Measurements from ENCODE around the gene SIRT3.
A peak's percentile ranks its signal among the peaks of the same experiment; 100 is the strongest.
"Not testable (repeated sequence)": the region's sequence is repeated elsewhere in the genome, so short reads cannot be mapped to it uniquely, and the experiment has no call there.

Gene SIRT3

DNA sequence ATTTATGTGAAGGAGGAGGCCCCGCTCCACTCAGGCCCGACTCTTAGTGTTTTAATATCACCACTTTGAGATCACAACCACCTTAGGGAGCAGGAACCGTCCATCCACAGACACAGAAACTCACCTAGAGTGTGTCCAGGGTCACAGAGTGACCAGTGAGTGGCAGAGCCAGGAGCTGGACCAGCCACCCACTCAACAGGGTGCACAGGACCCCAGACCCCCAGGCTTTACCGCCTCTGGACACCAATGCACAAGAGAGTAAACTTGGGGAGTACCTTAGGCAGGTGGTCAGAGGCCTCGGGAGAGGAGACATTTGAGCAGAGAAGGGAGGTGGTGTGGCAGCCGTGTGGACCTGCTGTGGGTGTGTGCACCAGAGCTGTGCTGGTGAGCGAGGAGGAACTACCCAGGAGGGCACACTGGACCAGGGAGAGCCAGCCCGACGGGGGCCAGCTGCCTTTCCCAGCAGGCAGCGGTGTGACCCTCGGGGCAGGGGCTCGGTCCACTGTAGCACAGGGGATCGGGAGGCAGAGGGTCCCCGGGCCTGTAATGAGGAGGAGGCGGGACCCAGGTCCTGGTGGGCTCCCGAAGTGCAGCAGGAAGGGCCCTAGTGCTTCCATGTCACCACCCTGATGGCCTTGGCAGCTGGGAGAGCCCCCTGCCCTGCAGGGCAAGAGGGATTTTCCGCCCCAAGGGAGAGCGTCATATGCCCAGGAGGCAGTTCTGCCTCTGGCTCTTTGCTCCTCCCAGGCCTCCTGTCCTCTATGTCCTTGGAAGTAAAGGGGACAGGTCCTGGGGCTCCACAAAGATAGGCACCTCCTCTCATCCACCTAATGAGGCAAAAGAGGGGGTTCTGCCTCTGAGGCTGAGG lies 34.5 kb upstream of the SIRT3 start:
- DNase-seq (ENCODE audit: low spot score) = no peak

DNA sequence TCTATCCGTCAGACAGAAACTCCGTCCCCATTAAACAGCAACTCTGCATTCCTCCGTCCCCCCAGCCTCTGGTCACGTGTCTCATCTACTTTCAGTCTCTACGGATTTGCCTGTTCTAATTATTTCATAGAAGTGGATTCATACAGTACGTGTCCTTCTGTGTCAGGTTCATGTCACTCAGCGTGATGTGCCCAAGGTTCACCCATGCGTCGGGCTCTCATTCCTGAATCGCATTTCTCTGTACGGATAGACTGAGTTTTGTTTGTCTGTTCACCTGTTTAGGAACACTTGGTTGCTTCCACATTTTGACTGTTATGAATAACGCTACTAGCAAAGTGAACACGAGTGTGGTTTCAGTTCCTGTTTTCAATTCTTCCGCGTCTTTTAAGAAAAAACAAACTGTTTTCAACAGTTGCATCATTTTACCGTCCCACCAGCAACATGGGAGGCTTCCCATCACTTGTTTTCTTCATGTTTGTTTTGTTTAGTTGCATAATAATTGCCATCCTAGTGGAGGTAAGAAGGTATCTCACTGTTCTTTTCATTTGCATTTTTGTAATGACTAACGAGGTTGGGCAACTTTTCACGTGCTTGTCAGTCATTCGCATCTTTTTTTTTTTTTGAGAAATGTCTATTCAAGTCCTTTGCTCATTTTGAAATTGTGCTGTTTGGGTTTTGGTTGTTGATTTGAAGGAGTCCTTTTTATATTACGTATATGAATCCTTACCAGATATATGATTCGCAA lies 33.2 kb upstream of the SIRT3 start:
- DNase-seq (ENCODE audit: low spot score) = no peak

DNA sequence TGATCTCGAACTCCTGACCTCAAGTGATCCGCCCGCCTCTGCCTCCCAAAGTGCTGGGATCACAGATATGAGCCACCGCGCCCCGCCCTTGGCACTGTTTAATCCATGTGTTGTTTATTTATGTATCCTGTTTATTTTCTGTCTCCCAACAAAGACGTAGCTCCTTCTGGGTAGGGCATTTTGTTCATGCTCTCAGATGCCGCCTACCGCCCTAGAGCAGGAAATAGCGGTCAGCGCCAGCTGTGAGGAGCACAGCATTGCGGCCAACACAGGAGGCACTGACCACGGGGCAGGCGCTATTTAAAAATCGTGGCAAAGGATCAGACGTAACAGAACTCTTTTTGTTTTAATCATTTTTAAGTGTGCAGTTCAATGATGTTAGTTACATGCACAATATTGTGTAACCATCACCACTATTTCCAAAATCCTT lies 32.6 kb upstream of the SIRT3 start:
- not testable (repeated sequence) for DNase-seq (ENCODE audit: low spot score)

- DNase-seq (ENCODE audit: low spot score) = no peak
Measured at GRCh38 chr11:267491-267994, 31.4 kb upstream of the SIRT3 start.

DNA sequence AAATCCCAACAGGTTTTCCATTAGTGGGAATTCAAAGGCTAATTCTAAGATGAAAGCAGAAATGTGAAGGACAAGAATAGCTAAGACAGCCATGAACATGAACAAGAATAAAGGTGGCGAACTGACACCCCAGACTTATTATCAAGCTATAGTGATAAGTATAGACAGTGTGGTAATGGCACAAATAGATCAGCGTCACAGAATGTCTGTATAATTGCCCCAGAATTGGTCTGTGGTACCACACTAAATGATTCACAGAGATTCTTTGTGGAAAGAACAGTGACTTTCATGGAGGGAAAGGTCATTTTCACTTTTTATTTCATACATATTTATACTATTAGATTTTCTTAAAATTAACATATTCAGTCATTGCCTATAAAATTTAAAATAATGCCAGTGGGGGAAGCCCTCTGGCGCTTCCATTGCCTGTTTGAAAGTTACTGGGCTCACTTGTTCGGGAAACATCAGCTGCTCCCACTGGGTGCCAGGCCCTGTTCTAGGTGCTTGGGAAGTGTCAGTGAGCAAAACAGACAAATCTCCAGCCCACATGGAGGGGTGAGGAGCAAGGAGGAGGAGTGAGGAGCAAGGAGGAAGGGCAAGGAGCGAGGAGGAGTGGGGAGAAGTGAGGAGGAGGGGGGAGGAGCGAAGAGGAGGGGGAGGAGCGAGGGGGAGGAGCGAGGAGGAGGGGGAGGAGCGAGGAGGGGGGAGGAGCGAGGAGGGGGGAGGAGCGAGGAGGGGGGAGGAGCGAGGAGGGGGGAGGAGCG lies 30.7 kb upstream of the SIRT3 start:
- DNase-seq (ENCODE audit: low spot score) = no peak

GRCh38 chr11:261624-262023 lies 25.5 kb upstream of the SIRT3 start:
- no peak for DNase-seq (ENCODE audit: low spot score)

- no peak for DNase-seq (ENCODE audit: low spot score)
Measured at GRCh38 chr11:259413-259812, 23.3 kb upstream of the SIRT3 start.

DNA sequence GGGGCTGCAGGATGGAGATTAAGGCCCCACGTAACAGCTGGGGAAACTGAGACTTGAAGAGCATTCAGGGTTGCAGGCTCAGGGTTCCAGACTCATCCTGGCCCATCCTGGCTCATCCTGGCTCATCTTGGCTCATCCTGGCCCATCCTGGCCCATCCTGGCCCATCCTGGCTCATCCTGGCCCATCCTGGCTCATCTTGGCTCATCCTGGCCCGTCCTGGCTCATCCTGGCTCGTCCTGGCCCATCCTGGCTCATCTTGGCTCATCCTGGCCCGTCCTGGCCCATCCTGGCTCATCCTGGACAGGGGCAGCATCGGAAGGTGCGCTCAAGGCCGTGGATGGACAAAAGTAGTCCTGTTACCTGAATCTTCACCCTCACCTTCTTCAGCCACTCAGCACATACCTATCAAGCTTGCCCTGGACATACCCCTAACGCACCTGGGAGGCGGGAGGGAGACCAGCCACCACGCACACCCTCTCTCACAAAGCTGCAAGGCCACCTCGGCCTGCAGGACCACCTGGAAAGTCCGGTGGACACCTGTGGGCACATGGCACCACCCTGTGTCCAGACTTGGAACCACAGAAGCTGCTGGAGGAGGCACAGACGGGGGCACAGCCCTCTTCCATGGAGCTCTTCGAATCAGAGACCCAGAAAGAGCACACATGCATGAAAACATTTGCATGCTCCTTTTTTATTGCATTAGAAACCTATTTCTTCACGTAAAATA lies 21.8 kb upstream of the SIRT3 start:
- DNase-seq (ENCODE audit: low spot score) = no peak

GRCh38 chr11:256952-257737 lies 21.0 kb upstream of the SIRT3 start:
- no peak for DNase-seq (ENCODE audit: low spot score)

DNA sequence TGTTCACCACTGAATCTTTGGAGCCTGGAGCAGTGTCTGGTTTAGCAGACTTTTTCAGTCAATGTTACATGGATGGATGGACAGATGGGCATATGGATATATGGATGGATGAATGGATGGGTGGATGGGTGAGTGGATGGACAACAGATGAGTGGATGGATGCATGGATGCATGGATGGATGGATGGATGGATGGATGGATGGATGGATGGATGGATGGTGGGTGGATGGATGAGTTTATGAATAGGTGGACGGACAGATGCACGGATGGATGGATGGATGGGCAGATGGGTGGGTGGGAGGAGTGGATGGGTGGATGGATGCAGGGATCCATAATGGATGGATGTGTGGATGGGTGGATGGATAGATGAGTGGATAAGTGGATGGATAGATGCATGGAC lies 19.7 kb upstream of the SIRT3 start:
- DNase-seq (ENCODE audit: low spot score) = no peak

- no peak for DNase-seq (ENCODE audit: low spot score)
Measured at GRCh38 chr11:255176-255575, 19.0 kb upstream of the SIRT3 start.

DNA sequence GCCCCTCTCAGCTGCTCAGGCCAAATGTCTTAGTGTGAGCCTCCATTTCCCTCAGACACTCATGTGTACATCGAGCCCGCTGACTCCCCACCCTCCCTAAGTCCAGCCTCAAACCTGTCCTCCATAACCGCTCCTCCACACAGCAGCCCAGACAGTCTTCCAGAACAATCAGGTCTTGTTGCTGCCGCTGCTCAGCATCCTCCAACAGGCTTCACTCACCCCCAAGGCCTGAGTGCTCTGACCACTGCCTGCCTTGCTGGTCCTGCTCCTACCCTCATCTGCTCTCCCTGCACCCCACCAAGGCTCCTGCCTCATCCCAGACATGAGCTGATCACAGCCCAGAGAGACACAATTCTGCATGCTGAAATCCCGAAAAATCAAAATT lies 17.7 kb upstream of the SIRT3 start:
- DNase-seq (ENCODE audit: low spot score) = no peak

DNA sequence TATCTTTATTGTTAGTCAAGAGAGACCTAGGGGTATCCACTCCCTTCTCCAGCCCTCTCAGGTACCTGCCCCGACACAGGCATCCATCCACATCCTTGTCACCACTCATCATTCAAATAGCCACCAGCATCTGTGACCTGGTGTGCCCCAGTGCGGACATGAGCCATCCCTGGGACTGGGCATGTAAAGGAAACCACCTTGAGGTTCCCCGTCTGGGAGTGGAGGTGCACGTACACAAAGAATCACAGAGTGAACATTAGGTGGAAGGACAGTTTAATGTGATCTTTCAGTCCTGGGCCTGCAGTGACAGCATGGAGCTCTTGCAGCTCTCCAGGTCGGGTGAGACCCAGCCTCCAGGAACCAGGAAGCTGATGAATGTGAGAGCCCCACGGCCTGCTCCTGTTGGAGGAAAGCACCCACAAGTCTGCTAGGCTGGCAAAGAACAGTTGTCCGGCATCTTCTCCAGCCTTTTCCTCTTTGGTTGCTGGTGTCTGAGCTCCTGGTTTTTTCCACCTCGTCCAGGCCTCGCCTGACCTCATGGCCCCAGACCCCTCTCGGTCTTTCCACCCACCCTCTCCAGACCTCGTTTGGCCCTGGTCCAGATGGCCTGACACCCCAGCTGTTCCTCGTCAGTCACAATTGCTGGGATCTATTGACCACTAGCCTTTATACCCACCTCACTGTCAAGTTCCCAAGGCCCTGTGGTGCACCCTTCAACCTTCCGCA lies 17.2 kb upstream of the SIRT3 start:
- DNase-seq (ENCODE audit: low spot score) = no peak

- no peak for DNase-seq (ENCODE audit: low spot score)
Measured at GRCh38 chr11:252666-253065, 16.5 kb upstream of the SIRT3 start.

DNA sequence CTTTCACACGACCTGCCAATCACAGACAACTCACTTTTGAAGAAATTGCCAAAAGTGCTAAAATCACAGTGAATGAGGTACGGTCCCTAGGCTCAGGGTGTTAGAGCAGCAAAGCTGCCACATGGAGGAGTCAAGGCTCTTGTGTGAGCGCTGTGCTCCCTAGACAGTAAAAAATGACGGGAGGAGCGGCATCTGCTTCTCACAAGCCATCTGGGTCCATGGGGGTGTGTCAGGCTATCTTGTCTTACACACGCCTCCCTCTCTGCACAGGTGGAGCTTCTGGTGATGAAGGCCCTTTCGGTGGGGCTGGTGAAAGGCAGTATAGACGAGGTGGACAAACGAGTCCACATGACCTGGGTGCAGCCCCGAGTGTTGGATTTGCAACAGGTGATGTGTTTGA lies 15.4 kb upstream of the SIRT3 start:
- DNase-seq (ENCODE audit: low spot score) = no peak

- peak; percentile 64 for DNase-seq (ENCODE audit: low spot score)
Measured at GRCh38 chr11:250740-251299, 14.7 kb upstream of the SIRT3 start.

DNA sequence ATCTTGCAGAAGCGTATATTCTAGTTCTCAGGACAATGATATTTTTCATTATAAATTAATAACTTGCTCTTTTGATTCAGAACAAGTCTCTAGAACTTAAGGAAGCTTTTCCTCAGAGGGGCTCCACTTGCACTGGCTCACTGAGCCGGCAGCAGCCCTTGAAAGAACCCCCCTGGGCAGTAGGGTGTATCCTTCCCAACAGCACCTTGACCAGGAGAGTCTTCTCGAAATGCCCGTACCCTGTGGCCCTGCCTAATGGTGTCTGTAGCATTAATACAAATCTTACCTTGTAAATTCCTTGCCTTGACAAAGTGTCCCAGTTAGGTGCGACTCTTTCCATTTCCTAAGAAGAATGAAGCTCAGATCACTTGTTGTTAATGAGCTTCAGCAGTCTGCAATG lies 14.1 kb upstream of the SIRT3 start:
- DNase-seq (ENCODE audit: low spot score) = no peak

GRCh38 chr11:249062-249461 lies 12.9 kb upstream of the SIRT3 start:
- no peak for DNase-seq (ENCODE audit: low spot score)

DNA sequence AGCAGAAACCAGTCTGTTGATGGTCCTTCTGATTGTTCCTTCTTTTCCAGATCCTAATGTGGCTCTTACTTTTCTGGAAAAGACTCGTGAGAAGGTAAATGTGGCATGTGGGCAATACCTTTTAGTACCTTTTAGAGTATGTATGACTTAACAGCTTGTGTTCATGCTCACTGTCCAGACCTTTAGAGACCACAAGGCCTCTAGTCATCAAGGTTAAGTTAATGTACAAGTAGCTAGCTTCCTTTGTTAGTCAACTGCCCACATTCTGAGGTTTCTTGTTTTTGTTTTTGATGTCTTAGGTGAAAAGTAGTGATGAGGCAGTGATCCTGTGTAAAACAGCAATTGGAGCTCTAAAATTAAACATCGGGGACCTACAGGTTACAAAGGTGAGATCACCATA lies 8.2 kb upstream of the SIRT3 start:
- DNase-seq (ENCODE audit: low spot score) = no peak

DNA sequence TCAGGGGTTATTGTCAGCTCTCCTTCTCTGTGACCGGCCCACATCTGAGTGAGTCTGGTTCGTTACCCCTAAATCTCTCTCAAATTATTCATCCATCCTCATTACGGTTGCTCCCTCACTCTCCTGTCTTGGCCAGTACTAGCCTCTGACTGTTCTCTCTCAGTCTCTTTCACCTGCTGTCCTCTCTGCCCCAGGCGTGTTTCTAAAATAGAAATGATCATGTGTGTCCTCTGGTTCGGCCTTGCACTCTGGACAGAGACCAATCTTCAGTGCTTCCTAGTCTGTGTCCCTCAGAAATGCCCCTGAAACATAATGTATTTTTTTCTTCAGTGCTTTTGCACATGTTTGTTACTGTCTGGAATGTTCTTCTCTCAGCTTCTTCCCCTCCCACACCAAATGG lies 5.5 kb upstream of the SIRT3 start:
- DNase-seq (ENCODE audit: low spot score) = no peak
